ENCODE measurements around the gene CTDSPL. TPM values are rescaled to one million over a fixed set of nuclear protein-coding genes. Genes with fewer than 3 reads are reported as not detected.
"Not testable (repeated sequence)": the region's sequence is repeated elsewhere in the genome, so short reads cannot be mapped to it uniquely, and the experiment has no call there.

The CTDSPL gene, protein sequence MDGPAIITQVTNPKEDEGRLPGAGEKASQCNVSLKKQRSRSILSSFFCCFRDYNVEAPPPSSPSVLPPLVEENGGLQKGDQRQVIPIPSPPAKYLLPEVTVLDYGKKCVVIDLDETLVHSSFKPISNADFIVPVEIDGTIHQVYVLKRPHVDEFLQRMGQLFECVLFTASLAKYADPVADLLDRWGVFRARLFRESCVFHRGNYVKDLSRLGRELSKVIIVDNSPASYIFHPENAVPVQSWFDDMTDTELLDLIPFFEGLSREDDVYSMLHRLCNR
- total RNA-seq (2014; rRNA removed; shearing (Covaris generic)), result 6.7 and 7.7 TPM in 2 replicates

DNA sequence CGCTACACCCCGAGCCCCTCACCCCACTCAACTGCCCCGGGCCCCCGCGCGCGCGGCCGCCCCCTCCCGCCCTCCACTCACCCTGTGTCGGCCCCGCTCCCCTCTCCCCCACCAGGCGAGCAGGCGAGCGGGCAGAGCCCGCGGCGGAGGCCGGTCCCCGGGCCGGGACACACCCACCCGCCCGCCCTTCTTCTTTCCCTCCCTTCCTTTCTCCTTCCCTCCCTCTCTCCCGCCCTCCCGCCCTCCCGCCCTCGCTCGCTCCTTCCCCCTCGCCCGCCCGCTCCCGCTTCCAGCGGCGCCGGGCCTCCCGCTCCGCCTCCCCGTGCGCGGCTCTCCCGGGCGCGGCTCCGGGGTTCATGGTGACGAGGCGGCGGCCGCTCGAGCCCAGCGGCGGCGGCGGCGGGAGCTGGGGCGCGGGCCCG lies at the start of gene CTDSPL:
TSS of gene CTDSPL (plus strand) at position 261 of the 422 bp plus-strand sequence. CDS start 320 bp downstream, outside the sequence.
- Histone ChIP-seq H3K36me3 (no peaks in the 10 kb centered on the region), H3K4me3 (peak within 1 kb of the TSS; percentile 65), H3K9me3 (replicated peaks) (no peaks in the 10 kb centered on the region), H3K27ac (peak within 1 kb of the TSS; percentile 8; the same call in 1 of the 2 replicates), H3K4me1 (no peaks in the 10 kb centered on the region), H3K27me3 (no peaks in the 10 kb centered on the region)
- peak; percentile 11 to 32 for DNase-seq

DNA sequence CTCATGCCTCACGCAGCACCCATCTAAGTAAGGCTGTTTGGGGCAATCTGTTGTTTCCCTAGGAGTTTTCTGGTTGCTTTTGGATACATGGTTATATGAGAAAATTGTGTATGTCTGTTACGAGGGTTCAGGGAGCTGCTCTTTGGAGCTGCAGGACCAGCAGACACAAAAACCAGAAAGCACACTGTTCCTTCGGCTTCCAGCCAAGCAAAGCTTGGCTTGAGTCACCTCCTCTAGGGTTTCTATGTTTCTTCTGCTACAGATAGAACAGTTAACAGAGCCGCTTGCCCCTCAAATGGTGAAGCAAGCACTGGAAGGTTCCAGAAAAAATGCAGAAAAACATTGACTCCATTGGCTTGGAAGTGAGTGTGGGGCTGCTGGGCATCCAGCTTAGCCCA lies 49.2 kb upstream of the CTDSPL start:
- DNase-seq, result no peak
- no peaks in the 10 kb centered on the region for H3K27me3 ChIP-seq
- H3K27ac ChIP-seq, result no peak overlapping the region
- no peak overlapping the region for H3K4me3 ChIP-seq
- H3K9me3 ChIP-seq (replicated peaks), result no peaks in the 10 kb centered on the region
- H3K36me3 ChIP-seq, result no peaks in the 10 kb centered on the region
- H3K4me1 ChIP-seq, result no peaks in the 10 kb centered on the region

GRCh38 chr3:37813403-37813802 lies 48.3 kb upstream of the CTDSPL start:
- Histone ChIP-seq H3K9me3 (replicated peaks) (no peaks in the 10 kb centered on the region), H3K4me1 (no peaks in the 10 kb centered on the region), H3K27ac (no peak overlapping the region), H3K27me3 (no peaks in the 10 kb centered on the region), H3K36me3 (no peaks in the 10 kb centered on the region), H3K4me3 (no peak overlapping the region)
- no peak for DNase-seq

- Histone ChIP-seq H3K9me3 (replicated peaks) (no peaks in the 10 kb centered on the region), H3K4me1 (no peaks in the 10 kb centered on the region), H3K36me3 (no peaks in the 10 kb centered on the region), H3K27ac (no peak overlapping the region), H3K4me3 (no peak overlapping the region), H3K27me3 (no peaks in the 10 kb centered on the region)
- DNase-seq, result peak in 1 of 2 experiments; percentile 6
These were observed 47.1 kb upstream of the CTDSPL start for GRCh38 chr3:37814547-37814946.

DNA sequence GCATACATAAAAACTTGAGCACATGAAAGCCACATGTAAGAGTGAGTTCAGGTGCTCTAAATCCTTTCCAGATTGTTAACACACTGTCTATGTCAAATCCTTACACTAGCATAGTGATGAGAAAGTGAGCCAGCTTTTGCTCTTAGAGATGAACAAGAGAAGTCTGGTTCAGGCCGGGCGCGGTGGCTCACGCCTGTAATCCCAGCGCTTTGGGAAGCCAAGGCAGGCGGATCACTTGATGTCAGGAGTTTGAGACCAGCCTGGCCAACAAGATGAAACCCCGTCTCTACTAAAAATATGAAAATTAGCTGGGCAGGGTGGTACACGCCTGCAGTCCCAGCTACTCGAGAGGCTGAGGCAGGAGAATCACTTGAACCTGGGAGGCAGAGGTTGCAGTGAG lies 46.5 kb upstream of the CTDSPL start:
- not testable (repeated sequence) for H3K4me3 ChIP-seq; H3K27me3 ChIP-seq; H3K27ac ChIP-seq; H3K4me1 ChIP-seq; H3K9me3 ChIP-seq (replicated peaks); DNase-seq; H3K36me3 ChIP-seq

GRCh38 chr3:37816271-37816670 lies 45.4 kb upstream of the CTDSPL start:
- Histone ChIP-seq H3K4me3 (no peak overlapping the region), H3K27me3 (no peaks in the 10 kb centered on the region), H3K4me1 (no peaks in the 10 kb centered on the region), H3K9me3 (replicated peaks) (no peaks in the 10 kb centered on the region), H3K27ac (no peak overlapping the region), H3K36me3 (no peaks in the 10 kb centered on the region)
- no peak for DNase-seq

DNA sequence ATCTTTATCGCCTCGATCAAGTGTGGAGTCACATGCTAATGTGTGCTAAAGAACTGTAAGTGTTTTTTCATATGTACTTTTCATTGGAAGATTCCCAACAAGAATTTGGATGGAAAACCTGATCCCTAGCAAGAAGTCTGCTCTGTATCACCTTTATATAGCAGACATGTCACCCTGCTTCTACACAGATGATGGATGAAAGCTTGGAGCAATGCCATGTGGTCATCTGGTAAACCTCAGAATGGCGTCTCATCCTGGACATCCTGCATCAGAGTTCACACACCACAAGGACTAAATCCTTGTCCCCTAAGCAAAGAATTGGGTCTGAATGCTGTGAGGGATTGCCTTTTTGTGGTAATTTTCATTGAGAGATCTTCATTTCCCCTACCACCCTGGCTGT lies 42.1 kb upstream of the CTDSPL start:
- Histone ChIP-seq H3K36me3 (no peaks in the 10 kb centered on the region), H3K4me1 (no peaks in the 10 kb centered on the region), H3K4me3 (no peak overlapping the region), H3K27ac (no peak overlapping the region), H3K27me3 (no peaks in the 10 kb centered on the region), H3K9me3 (replicated peaks) (no peaks in the 10 kb centered on the region)
- DNase-seq, result no peak

GRCh38 chr3:37820286-37820685 lies 41.4 kb upstream of the CTDSPL start:
- H3K4me3 ChIP-seq, result no peak overlapping the region
- H3K27ac ChIP-seq, result no peak overlapping the region
- no peaks in the 10 kb centered on the region for H3K4me1 ChIP-seq
- no peaks in the 10 kb centered on the region for H3K36me3 ChIP-seq
- H3K27me3 ChIP-seq, result no peaks in the 10 kb centered on the region
- DNase-seq, result no peak
- no peaks in the 10 kb centered on the region for H3K9me3 ChIP-seq (replicated peaks)

DNA sequence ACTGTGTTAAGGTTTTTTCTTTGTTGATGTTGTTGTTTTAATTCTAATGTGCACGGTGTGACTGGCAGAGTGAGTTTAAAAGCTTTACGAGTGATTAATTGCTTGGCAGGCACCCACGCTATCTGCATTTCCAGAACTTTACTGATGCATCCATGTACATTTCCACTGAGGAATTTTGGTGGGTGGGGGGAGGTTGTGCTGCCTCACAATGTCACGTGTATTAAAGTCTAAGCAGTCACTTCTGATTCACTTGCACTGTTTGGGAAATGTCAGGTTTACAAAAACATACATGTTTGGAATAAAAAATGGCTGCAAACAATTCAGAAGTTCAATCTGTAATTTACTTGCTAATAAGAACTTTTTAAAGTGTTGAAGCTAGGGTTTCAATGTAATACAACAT lies 38.5 kb upstream of the CTDSPL start:
- no peak for DNase-seq
- H3K4me3 ChIP-seq, result no peak overlapping the region
- H3K9me3 ChIP-seq (replicated peaks), result no peaks in the 10 kb centered on the region
- H3K4me1 ChIP-seq, result no peaks in the 10 kb centered on the region
- no peaks in the 10 kb centered on the region for H3K36me3 ChIP-seq
- H3K27ac ChIP-seq, result no peak overlapping the region
- H3K27me3 ChIP-seq, result no peaks in the 10 kb centered on the region

DNA sequence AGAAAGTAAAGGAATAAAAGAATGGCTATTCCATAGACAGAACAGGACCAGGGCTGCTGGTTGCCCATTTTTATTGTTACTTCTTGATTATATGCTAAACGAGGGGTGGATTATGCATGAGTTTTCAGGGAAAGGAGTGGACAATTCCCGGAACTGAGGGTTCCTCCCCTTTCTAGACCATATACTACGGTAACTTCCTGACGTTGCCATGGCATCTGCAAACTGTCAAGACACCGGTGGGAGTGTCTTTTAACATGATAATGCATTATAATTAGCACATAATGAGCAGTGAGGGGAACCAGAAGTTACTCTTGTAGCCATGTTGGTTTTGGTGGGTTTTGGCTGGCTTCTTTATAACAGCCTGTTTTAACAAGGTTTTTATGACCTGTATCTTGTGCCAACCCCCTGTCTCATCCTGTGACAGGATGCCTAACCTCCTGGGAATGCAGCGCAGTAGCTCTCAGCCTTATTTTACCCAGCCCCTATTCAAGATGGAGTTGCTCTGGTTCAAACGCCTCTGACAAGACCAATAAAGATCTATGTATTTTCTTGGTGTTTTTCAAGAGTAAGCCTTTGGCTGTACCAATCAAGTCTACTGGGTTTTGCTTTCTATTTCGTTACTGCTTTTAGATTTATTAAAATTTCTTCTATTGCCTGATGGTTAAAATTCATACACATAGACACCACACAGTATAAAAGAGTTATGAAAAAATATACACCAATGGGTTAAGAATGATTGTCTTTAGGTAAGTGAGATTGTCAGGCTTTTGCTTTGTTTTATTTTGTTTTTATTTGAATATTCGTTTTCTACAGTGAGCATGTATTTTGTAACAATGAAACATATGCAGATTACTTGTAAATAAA lies 37.4 kb upstream of the CTDSPL start:
- no peaks in the 10 kb centered on the region for H3K4me1 ChIP-seq
- no peaks in the 10 kb centered on the region for H3K27me3 ChIP-seq
- H3K4me3 ChIP-seq, result no peak overlapping the region
- no peaks in the 10 kb centered on the region for H3K36me3 ChIP-seq
- no peak overlapping the region for H3K27ac ChIP-seq
- DNase-seq, result no peak
- no peaks in the 10 kb centered on the region for H3K9me3 ChIP-seq (replicated peaks)

GRCh38 chr3:37824954-37825328 lies 36.7 kb upstream of the CTDSPL start:
- no peaks in the 10 kb centered on the region for H3K9me3 ChIP-seq (replicated peaks)
- no peak for DNase-seq
- H3K4me3 ChIP-seq, result no peak overlapping the region
- no peaks in the 10 kb centered on the region for H3K27me3 ChIP-seq
- no peaks in the 10 kb centered on the region for H3K36me3 ChIP-seq
- no peak overlapping the region for H3K27ac ChIP-seq
- no peaks in the 10 kb centered on the region for H3K4me1 ChIP-seq

DNA sequence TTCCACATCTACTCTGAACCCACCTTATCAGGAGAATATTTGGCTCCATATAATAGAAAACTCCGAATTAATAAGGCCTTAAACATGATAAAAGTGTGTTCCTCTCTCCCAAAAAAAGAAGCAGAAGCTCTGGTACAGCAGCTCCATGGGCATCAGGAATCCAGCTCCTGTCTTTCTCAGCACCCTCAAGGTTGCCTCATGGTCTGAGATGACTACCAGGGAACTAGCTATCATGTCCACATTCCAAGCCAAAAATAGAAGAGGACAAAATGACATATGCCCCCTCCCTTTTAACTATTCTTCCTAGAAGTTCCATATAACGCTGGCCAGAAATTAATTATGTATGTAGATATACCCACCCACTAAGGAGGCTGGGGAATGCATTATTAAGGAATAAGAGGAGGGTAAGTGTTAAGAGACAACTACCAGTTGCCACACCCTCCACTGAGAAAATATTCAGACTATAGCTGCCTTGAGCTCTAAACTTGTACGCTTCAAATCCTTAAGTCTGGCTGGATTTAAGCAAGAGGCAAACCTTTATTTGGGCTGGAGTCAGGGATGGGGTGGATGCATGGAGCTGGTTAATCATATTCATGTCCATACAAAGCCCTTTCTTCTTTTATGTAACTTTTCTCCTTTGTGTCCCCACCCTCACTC lies 35.8 kb upstream of the CTDSPL start:
- no peak for DNase-seq
- no peaks in the 10 kb centered on the region for H3K4me1 ChIP-seq
- H3K9me3 ChIP-seq (replicated peaks), result no peaks in the 10 kb centered on the region
- H3K36me3 ChIP-seq, result no peaks in the 10 kb centered on the region
- no peaks in the 10 kb centered on the region for H3K27me3 ChIP-seq
- no peak overlapping the region for H3K4me3 ChIP-seq
- H3K27ac ChIP-seq, result no peak overlapping the region

- no peak overlapping the region for H3K4me3 ChIP-seq
- no peak for DNase-seq
- H3K9me3 ChIP-seq (replicated peaks), result no peaks in the 10 kb centered on the region
- H3K27ac ChIP-seq, result no peak overlapping the region
- no peaks in the 10 kb centered on the region for H3K27me3 ChIP-seq
- no peaks in the 10 kb centered on the region for H3K4me1 ChIP-seq
- H3K36me3 ChIP-seq, result no peaks in the 10 kb centered on the region
These were observed 35.2 kb upstream of the CTDSPL start for GRCh38 chr3:37826502-37826901.

- no peak overlapping the region for H3K4me3 ChIP-seq
- no peak for DNase-seq
These were observed 34.7 kb upstream of the CTDSPL start for GRCh38 chr3:37826933-37827332.

DNA sequence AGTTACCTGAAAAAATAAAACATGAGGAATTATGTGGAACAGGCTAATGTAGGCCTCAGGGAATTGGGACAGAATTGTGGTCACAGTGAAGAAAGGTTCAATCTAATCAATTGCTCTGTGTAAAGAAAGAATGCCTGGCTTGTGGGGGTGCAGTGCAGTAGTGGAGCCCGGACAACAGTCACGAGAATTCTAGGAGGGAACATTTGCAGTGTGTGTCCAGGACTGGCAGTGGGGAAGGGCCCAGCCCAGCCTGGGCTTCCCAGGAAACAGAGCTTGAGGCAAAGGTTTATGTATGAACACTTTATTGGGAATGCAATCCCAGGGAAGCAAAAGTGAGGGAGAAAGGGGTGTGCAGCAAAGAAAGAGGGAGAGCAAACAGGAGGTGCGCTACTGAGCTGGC lies 29.2 kb upstream of the CTDSPL start:
- Histone ChIP-seq H3K4me1 (no peaks in the 10 kb centered on the region), H3K4me3 (no peak overlapping the region), H3K27me3 (no peaks in the 10 kb centered on the region), H3K9me3 (replicated peaks) (no peaks in the 10 kb centered on the region), H3K27ac (no peak overlapping the region), H3K36me3 (no peaks in the 10 kb centered on the region)
- DNase-seq, result no peak

More at GRCh38 chr3:37826933-37827332, 34.7 kb upstream of the CTDSPL start:
- Histone ChIP-seq H3K27ac (no peak overlapping the region), H3K36me3 (no peaks in the 10 kb centered on the region), H3K4me1 (no peaks in the 10 kb centered on the region), H3K9me3 (replicated peaks) (no peaks in the 10 kb centered on the region), H3K27me3 (no peaks in the 10 kb centered on the region)
